NCI-H1930 (cell line): Measurements from ENCODE around the gene CBFB.

Source experiments
- DNase-seq, 2 experiments: peaks; one replicate each; lab custom pipeline; 2025; lab: John Stamatoyannopoulos, UW

Gene CBFB

DNA sequence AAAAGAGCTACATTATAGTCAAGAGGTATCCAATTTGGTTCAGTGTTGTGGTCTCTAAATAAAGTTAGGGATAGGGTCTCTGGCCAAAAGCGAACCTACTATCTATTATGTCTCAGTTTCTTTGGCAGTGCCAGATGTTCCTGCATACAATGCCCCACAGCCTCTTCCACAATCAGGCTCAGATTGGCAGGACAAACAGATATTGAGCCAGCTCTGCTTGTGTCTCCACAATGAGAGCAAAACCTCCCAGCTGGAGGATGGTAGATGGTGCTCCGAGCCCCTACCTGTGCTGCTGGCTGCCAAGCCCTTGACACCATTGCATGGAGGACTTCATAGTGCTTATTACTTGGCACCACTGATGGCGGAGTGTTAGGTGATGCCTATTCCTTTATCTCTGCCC lies 100.5 kb downstream of the CBFB start:
- no peak for DNase-seq

DNA sequence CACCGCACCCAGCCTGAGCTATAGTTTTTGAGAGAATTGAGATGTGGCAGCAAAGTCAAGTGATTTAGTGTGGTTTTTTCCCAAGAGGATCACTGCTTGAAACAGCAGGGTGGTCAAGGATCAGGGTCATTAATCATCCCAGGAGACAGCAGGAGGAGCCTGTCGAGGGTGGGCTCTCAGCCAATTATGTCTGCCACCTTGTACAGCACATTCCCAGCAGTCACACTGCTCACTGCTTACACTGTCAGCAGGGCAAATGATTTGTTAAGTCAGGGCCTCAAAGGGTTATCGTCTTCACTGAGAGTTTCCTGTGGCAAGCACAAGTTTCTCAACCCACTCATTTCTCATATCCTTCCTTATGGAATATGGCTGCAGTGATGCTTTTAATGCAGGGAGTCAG lies 108.7 kb downstream of the CBFB start:
- no peak for DNase-seq

DNA sequence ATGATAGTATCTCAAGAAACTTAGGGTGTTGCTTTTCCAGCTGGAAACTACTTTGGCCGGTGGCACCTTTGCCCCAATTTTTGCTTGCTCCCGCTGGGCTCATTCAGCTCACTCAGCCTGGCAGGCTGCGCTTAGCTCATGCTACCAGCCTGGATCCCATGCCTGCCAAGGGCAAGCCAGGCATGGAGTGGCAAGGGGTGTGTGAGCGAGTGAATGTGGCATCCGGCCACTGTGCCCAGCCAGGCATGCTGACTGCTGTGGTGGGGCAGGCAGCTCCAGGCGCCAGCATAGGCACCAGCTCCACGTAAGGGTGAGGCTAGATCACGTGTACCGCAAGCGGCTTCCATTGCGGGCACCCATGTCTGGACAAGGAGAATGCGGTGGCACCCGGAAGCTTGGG lies 112.4 kb downstream of the CBFB start:
- DNase-seq = no peak

DNA sequence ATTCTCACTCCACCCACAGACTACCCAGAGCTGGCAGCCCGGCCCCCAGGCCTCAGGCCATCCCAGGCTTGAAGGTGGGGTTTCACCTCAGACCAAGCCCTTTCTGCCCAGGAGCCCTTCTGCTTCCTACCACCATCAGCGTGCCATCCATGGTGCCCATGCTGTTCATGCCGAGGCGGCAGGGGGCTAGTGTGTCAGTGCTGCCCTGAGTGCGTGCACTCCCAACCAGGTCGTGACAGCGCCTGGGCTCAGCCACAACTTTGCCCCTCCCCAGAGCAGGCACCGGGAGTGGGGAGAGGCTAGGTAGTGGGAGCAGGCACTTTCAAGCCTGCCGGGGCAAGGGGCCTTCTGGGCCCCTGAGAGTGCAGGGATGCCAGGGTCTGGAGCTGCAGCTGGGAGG lies 113.4 kb downstream of the CBFB start:
- DNase-seq = no peak

DNA sequence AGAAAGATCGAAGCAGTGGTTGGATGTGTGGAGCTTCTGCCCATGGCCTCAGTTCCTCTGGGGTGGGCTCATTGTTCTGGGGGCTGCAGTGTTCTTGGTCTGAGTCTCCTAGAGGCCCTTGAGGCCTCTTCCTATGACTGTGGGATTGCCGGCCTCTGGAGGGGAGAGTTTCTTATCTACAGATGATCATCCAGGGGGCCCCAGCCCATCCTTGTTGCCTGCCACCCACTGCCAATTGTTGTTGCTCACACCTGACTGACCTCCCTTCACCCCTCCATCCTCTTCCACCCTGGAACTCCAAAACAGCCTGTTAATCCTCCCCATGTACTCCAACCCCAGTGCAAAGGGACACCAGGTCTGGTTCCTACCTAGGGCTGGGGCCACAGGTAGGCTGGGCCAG lies 116.0 kb downstream of the CBFB start:
- DNase-seq = no peak

DNA sequence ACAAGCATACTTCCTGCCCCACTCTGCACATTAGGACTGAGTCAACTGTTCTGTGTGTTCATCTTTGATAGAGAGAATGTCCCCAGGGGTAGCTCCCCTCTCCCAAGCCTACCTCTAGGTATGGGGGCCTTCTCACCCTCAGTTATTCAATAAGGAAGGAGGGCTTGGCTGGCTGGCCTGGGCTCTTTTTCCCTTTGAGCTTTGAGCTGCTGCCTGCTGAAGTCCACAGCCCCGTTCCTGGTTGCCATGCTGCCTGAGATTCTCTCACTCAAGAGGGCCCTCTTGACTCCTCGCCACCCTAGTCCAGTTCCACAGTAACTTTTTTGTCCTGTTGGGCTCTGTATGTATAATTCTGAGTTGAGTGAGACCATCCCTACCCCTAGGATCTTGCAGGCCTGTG lies 116.8 kb downstream of the CBFB start:
- no peak for DNase-seq

DNA sequence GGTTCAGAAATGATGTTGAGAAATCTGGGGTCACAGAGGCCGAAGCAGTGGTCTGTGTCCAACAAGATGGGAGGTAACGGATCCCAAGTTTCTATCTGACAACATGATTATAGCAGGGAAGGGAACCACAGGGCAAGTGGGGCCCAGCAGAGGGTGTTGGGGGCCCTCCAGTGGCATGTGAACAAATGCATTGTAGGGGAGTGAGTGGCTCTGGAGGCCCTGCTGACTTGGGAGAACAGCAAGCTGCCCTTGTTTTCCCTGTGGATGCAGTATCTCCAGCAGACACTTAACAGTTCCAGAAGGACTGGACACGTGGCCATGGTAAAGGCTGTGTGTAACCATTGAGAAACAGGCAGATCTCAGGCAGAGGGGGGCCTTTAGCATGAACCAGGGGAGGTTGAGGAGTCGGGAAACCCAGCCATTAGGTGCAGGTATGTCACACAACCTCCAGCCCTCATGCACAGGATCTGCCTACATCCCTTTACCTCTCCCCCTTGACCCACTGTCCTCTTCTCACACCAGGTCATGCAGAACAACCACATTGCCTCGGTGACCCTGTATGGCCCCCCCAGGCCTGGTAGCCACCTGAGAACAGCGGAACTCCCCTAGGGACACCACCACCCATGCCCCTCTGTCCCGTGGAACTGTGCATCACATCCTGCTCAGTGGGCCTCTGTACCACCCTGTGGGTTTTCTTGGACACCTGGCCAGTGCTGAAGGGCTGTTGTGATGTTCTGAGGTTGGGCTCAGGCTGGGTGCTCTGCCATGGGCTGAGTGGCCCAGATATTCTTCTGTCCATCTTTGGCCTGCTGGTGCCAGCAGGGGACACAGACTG lies 117.8 kb downstream of the CBFB start:
- DNase-seq = no peak

DNA sequence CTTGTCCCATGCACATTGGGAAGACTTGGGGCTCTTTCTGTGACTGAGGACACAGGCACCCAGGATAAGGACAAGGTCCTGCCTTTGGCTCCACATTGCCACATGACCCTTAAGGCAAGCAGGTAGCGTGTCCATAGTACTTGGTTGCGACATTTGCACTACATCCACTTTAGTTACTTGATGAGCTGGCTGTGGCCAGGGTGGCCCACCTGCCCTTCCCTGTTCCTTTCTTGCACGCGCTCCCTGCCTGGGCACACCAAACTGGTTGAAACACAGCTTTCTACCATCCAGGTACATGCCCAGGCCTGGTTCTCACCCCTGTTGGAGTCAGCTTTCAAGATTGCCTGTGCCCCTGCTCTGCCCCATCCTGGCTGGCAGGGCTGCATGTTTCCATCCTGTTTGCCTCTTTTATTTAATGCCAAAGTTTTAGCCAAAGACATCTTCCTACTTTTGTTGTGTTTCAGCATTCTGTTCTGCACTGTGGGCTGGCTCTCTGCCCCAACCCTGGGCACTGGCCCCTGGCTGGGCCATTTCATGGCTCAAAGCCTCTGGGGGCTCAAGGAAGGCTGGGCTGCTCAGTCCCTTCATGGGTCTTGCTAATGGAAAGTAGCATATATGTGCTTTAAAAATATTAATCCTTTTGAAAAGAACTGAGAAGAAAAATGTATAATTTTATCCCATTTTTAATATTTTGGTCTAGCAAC lies 118.6 kb downstream of the CBFB start:
- DNase-seq = no peak

DNA sequence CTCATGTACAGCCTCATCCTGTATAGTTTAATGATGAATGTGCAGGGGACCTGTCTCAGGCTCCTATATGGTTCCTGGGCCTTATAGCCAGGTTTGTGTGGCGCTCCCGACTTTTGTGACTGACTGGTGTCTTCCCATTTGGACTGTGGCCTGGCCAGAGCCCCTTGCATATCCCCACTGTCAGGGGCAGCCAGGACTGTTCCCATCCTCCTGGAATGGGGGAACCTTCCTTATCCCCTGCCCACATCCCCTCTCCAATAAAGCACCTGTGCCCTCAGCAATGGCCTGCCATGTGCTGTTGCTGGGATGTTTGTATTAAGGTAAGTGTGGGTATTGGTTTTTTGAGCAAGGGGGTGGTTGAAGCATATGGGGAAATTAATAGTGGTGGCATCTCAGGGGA lies 119.3 kb downstream of the CBFB start:
- DNase-seq = no peak

DNA sequence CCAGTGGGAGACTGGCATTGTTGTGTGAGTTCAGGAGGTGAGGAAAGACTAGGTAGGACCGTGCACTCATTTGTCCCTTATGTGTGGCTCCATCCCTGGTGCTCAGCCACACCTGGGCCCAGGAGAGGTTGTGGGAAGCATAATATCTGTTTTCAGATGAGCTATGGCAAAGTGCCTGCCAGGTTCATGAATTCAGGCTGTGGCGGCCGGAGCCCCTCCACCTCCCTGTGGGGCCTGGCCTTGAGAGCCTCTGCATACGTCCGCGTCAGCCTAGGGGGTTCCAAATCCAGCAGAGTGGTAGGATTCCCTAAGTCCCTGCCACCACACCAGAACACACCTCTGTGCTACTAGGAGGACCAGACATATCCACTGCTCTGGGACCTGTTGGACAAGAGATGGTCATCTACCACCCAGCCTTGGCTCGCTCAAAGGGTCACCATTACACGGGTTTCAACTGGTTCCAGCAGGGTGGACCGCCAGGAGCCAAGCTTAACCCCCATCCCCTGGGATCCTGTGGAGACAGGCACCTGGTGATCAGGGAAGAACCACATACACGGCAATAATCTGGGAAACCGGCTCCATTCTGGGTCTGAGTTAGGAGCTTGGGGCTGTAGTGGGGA lies 119.8 kb downstream of the CBFB start:
- DNase-seq = no peak

DNA sequence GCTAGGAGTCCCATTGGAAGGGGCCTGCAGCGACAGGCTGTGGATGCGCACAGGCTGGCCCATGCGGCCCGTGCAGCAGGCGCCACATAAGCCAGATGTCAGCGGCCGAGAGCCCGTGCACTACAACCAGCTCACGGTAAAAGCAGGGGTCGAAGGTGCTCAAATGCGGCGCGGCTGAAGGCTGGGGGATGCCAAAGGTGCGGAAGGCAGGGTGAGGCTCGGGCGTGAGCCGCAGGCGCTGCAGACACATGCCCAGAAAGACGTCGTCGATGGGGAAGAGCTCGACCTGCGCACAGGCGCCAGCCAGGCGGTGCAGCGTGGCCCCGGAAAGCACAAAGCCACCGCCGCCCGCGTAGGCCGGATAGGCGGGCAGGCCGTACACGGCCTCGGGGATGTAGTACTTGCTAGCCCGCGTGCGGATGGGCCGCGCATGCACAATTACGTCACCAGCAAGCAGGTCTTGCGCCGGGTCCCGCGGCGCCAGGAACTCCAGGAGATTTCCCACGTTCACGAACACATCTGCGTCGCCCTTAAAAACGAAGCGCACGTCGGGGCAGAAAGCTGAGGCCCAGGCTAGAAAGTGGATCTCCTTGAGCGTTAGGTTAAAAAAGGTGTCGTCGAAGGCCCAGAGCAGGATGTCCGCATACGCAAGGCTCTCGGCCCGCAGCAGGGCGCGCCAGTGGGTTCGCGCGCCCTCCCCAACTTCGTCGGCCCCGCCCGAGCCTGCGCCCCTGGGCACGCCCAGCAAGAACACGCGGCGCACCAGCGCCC lies 120.5 kb downstream of the CBFB start:
- DNase-seq = no peak

DNA sequence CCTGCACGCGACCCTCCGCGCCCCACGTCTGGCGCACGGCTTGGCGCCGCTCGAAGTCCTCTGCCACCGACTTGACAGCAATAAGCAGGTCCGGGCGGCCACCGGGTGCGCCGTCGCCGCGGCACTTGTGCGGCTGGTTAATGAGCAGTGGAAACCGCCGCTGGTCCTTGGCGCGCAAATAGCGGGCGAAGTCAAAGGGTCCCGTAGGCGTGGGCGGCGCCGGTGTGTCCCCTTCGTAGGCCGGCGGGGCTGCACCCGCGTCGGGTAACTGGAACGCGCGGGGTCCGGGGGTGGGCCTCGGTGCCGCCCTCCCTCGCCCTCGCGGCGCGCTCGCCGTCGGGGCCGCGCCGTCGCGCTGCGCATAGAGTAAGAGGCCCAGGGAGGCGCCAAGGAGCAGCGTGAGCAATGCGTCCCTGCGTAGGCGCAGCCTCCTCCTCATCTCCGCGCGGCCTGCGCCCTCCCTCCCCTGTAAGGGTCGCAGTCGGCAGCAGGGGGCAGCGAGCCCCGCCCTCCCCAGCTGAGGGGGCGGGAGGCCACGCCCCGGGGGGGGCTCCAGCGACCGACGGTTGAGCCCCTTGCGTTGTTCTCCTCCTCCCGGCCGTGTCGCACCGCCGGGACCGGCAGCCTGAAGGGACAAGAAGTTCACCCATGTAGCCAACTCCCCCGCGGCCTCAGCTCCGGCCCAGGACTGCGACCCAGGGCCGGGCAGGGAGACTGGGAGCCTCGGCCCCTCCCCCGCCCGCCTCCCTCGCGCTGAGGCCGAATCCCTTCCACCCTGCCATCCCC lies 121.3 kb downstream of the CBFB start:
- no peak for DNase-seq
